ENCODE measurements around the gene NCOR1. TPM values are rescaled to one million over a fixed set of nuclear protein-coding genes. Genes with fewer than 3 reads are reported as not detected.

NCOR1 gene
- total RNA-seq, 4 donors from 2014 or later, result 136 to 320 (median 177) TPM

DNA sequence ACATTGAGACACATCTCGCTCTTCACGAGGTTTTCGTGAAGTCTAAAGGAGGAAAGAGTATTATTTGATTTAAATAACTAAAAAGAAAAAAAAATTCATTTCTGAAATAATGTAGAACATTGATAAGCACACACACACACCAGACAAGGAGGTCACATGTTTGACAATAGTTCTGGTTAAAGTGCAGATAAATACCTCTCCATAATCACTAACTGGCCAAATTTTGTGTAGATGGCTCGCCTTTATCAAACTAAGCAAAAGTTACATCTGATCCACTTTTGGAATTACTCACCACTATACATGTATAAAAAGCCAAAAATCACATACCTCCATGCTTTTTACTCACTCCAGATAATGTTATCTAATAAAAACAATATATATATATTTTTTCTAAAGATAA lies 106.5 kb downstream of the NCOR1 start:
- H3K27me3 ChIP-seq, result no peaks in the 10 kb centered on the region
- TF ChIP-seq, protein P1, sequence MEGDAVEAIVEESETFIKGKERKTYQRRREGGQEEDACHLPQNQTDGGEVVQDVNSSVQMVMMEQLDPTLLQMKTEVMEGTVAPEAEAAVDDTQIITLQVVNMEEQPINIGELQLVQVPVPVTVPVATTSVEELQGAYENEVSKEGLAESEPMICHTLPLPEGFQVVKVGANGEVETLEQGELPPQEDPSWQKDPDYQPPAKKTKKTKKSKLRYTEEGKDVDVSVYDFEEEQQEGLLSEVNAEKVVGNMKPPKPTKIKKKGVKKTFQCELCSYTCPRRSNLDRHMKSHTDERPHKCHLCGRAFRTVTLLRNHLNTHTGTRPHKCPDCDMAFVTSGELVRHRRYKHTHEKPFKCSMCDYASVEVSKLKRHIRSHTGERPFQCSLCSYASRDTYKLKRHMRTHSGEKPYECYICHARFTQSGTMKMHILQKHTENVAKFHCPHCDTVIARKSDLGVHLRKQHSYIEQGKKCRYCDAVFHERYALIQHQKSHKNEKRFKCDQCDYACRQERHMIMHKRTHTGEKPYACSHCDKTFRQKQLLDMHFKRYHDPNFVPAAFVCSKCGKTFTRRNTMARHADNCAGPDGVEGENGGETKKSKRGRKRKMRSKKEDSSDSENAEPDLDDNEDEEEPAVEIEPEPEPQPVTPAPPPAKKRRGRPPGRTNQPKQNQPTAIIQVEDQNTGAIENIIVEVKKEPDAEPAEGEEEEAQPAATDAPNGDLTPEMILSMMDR (IDR thresholded peaks at IDR 0.05), result no peak
- TF ChIP-seq POLR2A (IDR thresholded peaks at IDR 0.05) (no peak), EP300 (IDR thresholded peaks at IDR 0.05) (no peak), POLR2AphosphoS5 (IDR thresholded peaks at IDR 0.05) (no peak)
- 96% methylated on average over 4 of the region's 4 CpGs for WGBS
- peaks cover 6% of the 10 kb centered on the region for H3K4me1 ChIP-seq
- H3K27ac ChIP-seq, result no peak overlapping the region
- peaks cover 21% of the 10 kb centered on the region for H3K36me3 ChIP-seq
- H3K4me3 ChIP-seq, result no peak overlapping the region
- no peak for DNase-seq (ENCODE audit: low spot score in 2 of 2)
- no peaks in the 10 kb centered on the region for H3K9me3 ChIP-seq

DNA sequence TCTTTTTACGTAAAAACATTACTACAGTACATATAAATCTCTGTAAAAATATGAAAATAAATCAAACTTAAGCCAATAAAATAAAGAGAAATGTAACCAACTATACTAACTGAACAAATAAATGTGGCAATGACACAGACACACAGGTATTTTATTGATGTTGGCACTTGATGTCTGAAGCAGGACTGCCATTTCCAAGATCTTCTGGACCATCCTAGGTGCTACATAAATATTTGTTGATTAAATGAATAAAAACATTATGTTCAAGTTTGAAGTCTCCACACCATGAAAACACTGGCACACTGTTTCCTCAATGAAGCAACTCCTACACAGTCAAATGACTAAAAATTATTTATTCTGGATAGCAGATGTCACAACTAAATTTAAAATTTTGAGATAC lies 106.9 kb downstream of the NCOR1 start:
- Histone ChIP-seq H3K9me3 (no peaks in the 10 kb centered on the region), H3K4me3 (no peak overlapping the region), H3K4me1 (peaks cover 6% of the 10 kb centered on the region), H3K36me3 (peaks cover 22% of the 10 kb centered on the region), H3K27me3 (no peaks in the 10 kb centered on the region), H3K27ac (no peak overlapping the region)
- no peak for DNase-seq (ENCODE audit: low spot score in 2 of 2)
- 88% methylated on average over 1 of the region's 1 CpG for WGBS
- TF ChIP-seq POLR2A (IDR thresholded peaks at IDR 0.05) (no peak), POLR2AphosphoS5 (IDR thresholded peaks at IDR 0.05) (no peak), EP300 (IDR thresholded peaks at IDR 0.05) (no peak)
- TF ChIP-seq, protein P1 (IDR thresholded peaks at IDR 0.05), result no peak

DNA sequence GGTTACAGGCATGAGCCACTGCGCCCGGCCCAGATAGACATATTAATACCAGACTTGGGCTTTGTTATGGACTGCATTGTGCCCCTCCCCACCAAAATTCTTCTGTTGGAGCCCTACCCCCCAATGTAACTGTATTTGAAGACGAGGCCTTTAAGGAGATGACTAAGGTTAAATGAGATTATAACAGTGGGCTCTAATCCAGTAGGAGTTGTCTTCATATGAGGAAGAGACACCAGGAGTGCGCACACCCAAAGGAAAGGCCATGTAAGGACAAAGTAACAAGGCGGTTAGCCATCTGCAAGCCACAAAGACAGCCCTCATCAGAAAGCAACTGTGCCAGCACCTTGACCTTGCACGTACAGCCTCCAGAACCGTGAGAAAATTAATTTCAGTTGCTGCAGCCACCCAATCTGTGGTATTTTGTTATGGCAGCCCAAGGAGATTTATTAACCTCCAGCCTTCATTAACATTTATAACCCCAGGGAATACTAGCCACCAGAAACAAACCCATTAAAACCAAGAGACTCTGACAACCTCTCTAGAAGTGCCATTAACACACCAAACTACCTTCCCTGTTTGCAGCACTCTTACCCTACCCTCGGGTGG lies 108.1 kb downstream of the NCOR1 start:
- Histone ChIP-seq H3K4me1 (peaks cover 6% of the 10 kb centered on the region), H3K4me3 (no peak overlapping the region), H3K27me3 (no peaks in the 10 kb centered on the region), H3K36me3 (peaks cover 22% of the 10 kb centered on the region), H3K27ac (no peak overlapping the region), H3K9me3 (no peaks in the 10 kb centered on the region)
- TF ChIP-seq POLR2A (IDR thresholded peaks at IDR 0.05), result no peak
- TF ChIP-seq EP300 (IDR thresholded peaks at IDR 0.05), result no peak
- no peak for TF ChIP-seq POLR2AphosphoS5 (IDR thresholded peaks at IDR 0.05)
- TF ChIP-seq, protein P1 (IDR thresholded peaks at IDR 0.05), result no peak
- DNase-seq (ENCODE audit: low spot score in 2 of 2), result no peak
- WGBS, result 90% methylated on average over 8 of the region's 8 CpGs

DNA sequence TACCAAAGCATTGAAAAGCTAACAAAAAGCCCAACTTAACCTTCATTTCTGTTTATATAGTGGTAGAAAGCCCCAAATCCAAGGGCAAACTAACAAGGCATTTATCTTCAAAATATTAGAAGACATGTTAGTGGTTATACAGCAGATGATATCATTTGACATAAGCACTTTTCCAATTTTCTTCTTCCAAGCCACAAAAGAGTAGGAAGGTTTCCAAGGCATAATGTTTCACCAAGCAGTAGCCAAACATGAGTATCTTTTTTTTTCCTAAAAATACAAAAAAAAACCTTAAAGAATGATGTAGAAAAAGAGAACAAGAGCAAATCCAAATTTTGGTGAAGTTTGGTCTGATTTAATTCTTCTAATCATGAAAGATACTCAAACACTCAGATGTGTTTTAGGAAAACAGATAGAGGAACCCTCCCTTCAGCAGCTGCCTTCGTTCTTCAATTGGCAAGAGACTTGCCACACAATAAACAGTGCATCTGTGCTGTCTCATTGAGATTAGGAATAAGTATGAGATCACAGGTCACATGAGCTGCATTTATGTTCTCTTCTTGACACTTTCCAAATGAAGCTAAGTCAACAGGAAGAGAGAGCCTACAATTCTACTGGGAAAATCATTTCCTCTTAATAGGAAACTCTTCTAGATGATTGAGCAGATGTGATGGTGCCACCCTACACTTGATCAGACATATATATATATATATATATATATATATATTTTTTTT lies 109.0 kb downstream of the NCOR1 start:
- no peak overlapping the region for H3K4me3 ChIP-seq
- peaks cover 27% of the 10 kb centered on the region for H3K36me3 ChIP-seq
- DNase-seq (ENCODE audit: low spot score in 2 of 2), result no peak
- peaks cover 6% of the 10 kb centered on the region for H3K4me1 ChIP-seq
- H3K27ac ChIP-seq, result no peak overlapping the region
- no peaks in the 10 kb centered on the region for H3K27me3 ChIP-seq
- 30% methylated on average over 1 of the region's 1 CpG for WGBS
- H3K9me3 ChIP-seq, result no peaks in the 10 kb centered on the region
- no peak for TF ChIP-seq POLR2A (IDR thresholded peaks at IDR 0.05)
- no peak for TF ChIP-seq POLR2AphosphoS5 (IDR thresholded peaks at IDR 0.05)
- TF ChIP-seq, protein P1 (IDR thresholded peaks at IDR 0.05), result no peak
- TF ChIP-seq EP300 (IDR thresholded peaks at IDR 0.05), result no peak

DNA sequence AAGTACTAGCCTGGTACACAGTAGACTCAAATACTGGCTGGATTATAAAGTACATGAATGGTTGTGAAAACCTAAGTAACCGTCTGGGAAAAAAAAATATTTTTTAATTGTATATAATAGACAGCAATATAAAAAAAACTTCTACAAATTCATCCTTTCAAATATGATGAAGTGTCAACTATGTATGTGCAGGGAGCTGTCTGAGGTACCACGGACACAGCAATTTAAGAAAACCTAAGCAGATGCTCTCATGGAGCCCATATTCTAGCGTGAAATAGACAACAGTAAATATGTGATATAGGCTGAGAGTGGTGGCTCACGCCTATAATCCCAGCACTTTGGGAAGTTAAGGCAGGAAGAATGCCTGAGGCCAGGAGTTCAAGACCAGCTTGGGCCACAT lies 111.1 kb downstream of the NCOR1 start:
- WGBS, result 95% methylated on average over 4 of the region's 4 CpGs
- Histone ChIP-seq H3K9me3 (no peaks in the 10 kb centered on the region), H3K36me3 (peaks cover 39% of the 10 kb centered on the region), H3K4me1 (peaks cover 6% of the 10 kb centered on the region), H3K4me3 (no peak overlapping the region), H3K27me3 (no peaks in the 10 kb centered on the region), H3K27ac (no peak overlapping the region)
- DNase-seq (ENCODE audit: low spot score in 2 of 2), result no peak
- TF ChIP-seq POLR2A (IDR thresholded peaks at IDR 0.05), result no peak
- no peak for TF ChIP-seq EP300 (IDR thresholded peaks at IDR 0.05)
- TF ChIP-seq POLR2AphosphoS5 (IDR thresholded peaks at IDR 0.05), result no peak
